A673 (cell line): ENCODE data around the gene CROCC2.

ENCODE experiments used
- CTCF ChIP-seq: fragments of 300-800, 200-600 bp; sonication (generic); conservative IDR thresholded peaks from 2 replicates; pipeline ENCODE4 v1.5.1; 2017; ENCODE audit warnings: low read depth, mild to moderate bottlenecking, antibody characterized with exemption, low read length, moderate library complexity, mixed read lengths
- EZH2 ChIP-seq: fragments of 200-600 bp; sonication (generic); IDR thresholded peaks from 2 replicates; pipeline ENCODE4 v1.6.1; 2017; ENCODE audit warnings: borderline replicate concordance, low read depth, mild to moderate bottlenecking, mixed read lengths, antibody characterized with exemption, low read length; ENCODE audit not compliant: poor library complexity, severe bottlenecking

DNA sequence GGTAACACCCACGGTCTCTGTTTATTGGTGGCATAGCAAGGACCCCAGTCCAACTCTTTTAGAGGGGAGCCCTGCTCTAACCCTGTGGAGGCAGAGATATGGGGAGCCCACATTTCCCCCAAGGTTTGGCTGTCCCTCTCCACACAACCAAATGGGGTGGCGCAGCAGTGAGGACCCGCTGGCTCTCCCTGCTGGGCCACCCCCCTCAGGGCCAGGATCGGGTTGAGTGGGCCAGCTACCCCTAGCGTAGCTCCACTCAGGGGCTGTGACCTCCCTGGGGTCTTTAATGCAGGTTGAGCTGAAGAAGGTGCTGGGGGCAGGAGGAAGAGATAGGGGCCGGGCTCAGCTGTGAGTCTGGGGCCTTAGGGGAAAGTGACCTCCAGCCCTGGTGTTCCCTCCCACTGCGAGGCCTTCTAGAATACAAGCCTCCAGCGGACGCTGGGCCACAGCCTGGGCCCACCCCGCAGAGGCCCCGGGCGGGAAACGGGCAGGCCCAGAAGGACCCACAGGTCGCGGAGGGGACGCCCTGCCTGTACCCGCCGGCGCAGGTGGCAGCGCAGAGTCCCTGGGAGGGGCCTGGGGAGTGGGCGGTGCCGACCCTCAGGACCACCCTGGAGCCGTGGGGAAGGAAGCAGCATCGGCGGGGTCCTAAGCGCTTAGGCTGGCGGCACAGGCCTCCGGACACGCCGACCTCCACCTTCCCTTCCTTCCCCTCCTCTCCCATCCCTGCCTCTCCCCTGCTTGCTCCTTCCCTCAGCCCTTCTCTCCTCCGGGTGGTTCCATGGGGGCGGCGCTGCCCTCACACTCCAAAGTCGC lies 9.6 kb downstream of the CROCC2 start:
- TF ChIP-seq EZH2 (no peak), CTCF (no peak)
